Activated CD8-positive, alpha-beta memory T cell treated with anti-CD3 and anti-CD28 coated beads for 1 hour (primary cell): ENCODE results near the gene STK10.
"Not testable (repeated sequence)": the region's sequence is repeated elsewhere in the genome, so short reads cannot be mapped to it uniquely, and the experiment has no call there.

Experiments used
- DNase-seq, 2 donors: peaks; one replicate each; pipeline ENCODE4 v3.0.0-alpha.2; 2020; ENCODE audit warnings: low read depth in 1 of 2; ENCODE audit errors: extremely low read depth in 1 of 2

The STK10 gene

DNA sequence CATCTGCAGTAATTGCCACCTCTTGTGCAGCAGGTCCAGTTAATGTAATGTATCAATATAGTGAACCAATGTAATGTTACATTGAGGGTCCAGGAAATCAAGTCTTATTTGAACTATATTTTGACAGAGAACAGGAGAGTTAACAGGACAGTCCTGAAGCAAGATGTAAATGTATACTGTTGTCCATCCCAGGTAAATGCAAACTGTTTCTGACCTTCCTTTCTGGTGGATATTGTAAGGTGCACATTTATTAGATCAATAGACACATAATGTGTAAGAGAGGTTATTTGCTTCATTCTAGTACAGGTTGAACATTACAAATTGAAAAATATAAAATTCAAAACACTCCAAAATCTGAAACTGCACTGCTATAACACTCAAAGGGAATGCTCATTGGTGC, 158.1 kb downstream of the STK10 start:
- DNase-seq: no peak

DNA sequence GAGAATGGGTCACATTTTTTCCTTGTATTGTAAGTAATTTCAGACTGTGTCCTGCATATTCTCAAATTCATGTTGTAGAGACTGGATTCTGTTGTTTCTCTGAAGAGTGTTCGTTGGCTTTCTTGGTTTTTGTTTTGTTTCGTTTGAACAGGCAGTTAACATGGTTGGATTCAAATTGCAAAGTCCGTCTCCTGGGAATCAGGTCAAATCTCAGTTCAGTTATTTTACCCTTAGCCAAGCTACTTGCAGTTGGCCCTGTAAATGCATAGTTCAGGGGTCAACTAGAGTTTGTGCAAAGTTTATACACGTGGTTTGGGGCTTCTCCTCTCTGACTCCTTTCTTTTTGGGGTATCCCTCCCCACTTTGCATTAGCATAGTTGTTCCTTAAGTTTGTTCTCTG, 159.9 kb downstream of the STK10 start:
- DNase-seq: no peak

DNA sequence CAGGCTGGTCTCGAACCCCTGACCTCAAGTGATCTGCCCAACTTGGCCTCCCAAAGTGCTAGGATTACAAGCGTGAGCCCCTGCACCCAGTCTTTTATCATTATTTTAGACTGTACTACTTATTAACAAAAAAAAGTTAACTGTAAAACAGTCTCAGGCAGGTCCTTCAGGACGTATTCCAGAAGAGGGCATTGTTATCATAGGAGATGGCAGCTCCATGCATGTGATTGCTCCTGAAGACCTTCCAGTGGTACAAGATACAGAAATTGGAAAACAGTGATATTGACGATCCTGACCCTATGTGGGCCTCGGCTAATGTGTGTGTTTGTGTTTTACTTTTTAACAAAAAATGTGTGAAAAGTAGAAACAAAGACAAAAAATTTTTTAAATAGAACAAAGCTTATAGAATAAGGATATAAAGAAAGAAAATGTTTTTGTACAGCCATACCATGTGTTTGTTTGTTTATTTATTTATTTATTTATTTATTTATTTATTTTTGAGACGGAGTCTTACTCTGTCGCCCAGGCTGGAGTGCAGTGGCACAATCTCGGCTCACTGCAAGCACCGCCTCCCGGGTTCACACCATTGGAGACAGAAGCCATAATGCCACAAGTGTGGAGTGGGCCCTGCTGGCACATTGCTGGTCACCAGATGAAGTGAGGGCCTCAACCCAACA, 167.8 kb downstream of the STK10 start:
- DNase-seq: not testable (repeated sequence)

DNA sequence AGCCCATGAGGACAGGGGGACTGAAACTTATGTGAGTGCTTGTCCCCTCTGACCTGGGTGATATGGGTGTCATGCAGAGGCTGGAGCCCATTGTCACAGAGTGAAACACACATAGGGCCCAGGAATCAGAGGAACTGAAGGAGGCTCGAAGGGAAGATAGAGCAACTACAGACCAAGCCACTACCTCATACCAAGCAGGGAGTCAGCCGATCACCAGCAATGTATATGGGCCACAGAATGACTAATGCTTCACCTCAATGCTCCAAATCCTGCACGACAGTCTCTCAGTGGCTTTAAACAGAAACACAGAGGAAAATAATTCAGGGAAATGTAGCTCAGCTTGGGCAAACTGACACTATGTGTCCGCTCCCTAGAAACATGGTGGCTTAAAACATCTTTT, 172.7 kb downstream of the STK10 start:
- no peak for DNase-seq

DNA sequence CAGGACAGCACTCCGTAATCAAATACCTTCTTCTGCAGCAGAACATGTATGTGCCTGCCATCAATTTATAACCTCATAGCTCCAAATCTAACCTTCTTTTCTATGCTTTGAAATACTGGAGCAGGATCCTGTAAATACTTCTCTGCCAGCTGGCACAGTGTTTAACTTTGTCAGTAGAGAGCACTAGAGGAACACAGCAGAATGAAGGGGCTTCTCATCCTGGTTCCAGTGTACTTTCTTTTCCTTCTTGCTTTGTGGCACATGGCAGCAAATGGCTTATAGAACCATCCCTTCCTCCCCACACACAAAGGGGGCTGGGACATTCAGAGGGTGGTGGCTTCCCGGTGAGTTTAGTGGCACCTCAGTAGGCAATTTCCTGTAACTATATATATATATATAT, 177.7 kb downstream of the STK10 start:
- DNase-seq: no peak

DNA sequence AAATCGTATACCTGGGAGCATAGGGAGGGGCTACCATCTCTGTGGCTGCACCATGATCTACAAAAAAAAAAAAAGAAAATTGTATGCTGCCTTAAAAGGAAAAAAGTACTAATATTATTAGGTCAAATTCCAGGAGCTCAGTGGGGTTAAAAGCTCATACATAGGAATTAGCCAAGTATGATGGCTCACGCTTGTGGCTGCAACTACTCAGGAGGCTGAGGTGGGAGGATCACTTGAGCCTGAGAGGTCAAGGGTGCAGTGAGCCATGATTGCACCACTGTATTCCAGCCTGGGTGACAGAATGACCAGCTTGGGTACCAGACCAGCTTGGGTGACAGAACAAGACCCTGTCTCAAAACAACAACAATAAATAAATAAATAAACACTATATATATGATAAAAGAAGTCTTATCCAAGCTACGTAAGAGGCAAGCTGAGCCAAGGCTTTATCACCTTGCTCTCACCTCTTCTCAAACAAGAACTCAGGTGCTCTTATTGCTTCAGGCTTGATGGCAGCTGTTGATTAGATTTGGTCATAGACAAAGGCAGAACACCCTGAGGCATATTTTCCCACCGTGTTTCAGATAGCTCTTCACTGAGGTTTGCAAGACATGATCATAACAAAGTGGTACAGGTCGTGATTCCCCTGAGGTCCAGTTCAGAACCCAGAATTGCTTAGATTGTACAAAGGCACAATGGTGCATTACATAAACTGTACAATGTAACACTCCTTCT, 178.3 kb downstream of the STK10 start:
- DNase-seq: no peak

DNA sequence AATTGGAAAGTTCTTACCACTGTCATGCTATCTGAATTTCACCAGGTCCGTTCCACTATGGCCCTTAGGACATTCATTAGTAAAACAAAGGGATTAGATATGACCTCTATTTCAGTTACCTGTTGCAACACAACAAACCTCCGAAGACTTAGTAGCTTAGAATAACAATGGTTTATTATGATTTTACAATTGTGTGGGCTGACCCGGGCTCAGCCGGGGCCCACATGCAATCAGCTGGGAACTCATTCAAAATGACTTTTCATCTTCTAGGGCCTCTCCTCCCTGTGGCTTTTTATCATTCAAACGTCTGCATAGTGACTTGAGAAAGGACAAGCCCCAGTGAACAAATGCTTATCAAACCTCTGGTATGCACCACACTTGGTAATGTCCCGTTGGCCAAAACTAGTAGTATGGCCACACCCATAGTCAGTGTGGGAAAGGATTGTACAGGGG, 179.3 kb downstream of the STK10 start:
- DNase-seq: no peak

DNA sequence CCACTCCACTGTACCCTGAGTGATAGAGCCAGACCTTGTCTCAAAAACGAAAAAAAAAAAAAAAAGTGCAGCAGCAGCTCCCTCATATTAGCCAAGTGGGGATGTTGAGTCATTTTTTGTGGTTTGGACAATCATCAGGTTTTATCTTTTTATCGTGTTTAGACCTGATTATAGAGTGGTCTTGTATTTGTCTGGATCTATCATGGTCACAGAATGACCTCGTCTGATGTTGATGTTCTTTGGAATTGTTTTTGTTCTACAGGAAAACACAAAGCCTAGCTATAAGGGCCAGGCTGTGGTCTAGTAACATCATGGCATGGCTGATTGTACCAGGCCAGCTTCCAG, 179.9 kb downstream of the STK10 start:
- no peak for DNase-seq

DNA sequence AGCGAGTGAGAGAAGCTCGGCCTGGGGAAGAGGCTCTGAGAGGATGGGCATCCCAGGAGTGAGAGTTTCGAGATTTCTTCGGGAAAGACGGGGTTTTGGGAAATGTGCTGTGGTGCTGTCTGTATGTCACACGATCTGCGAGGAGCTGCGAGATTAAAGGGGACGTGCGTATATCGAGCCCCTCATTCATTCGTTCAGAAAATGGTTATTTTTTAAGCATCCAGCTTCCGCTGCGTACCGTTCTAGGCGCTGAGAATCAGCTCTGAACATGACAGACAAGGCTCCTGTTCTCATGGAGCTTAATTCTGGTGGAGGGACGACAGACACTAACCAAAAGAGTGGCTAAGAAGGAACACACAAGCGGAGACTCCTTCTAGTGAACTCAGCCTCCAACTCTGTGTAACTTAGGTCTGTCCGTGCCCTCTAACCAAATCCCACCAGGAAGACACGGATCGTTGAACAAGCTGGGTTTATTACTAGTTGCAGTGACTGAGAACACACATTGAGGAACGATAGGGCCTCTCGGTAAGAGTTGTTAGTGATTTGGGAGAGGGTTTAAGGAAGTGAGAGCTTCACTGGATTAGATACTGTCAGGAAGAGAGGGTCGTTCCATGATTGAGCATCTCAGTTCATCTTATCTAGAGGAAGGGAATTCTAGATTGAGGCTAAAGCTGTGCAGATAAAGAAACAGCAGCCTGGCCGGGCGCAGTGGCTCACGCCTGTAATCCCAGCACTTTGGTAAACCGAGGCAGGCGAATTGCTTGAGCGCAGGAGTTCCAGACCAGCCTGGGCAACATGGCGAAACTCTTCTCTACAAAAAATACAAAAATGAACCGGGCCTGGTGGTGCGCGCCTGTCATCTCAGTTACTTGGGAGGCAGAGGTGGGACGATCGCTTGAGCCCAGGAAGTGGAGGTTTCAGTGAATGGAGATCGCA, 180.6 kb downstream of the STK10 start:
- no peak for DNase-seq

DNA sequence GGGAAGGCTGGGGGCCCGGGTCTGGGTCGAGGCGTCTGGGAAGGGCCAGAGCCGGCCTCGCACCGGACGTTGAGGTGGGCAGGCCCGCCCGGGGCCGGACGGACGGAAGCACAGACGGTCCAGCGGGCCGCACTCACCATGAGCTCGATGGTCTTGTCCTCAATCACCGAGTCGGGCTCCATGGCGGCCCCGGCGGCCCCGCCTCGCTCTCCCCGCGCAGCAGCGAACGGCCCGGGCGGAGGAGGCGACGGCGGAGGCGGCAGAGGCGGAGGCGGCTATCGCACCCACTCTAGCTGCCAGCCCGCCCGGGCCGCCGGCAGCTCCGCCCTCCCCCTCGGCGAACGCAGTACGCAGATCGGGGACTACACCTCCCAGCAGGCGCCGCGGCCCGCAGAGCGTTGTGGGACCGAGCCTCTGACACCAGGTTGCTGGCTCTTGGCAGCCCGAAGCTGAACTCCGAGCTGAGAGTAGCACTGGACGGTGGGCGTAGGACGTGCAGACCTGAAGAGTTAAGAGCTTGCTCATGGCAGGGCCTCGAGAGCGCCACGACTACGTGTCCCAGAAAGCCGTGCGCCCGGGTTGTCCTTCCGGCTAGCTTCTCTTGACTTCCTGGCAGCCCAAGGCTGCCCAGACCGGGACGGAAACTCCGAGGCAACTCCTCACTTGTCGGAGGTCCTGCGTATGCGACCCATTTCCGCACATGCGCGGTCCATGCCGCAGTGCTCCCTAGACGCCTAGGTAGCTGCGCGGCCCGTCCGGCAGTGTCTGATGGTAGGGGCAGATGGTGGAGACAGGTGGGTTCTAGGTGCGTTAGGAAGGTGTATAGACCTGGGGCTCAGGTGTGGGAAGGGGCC, 181.5 kb downstream of the STK10 start, which contains the start of gene FBXW11:
TSS of gene FBXW11 (minus strand) at position 318 of the 854 bp plus-strand sequence. CDS start at position 182, 136 bp downstream.
- peak; percentile 88 to 93 for DNase-seq

DNA sequence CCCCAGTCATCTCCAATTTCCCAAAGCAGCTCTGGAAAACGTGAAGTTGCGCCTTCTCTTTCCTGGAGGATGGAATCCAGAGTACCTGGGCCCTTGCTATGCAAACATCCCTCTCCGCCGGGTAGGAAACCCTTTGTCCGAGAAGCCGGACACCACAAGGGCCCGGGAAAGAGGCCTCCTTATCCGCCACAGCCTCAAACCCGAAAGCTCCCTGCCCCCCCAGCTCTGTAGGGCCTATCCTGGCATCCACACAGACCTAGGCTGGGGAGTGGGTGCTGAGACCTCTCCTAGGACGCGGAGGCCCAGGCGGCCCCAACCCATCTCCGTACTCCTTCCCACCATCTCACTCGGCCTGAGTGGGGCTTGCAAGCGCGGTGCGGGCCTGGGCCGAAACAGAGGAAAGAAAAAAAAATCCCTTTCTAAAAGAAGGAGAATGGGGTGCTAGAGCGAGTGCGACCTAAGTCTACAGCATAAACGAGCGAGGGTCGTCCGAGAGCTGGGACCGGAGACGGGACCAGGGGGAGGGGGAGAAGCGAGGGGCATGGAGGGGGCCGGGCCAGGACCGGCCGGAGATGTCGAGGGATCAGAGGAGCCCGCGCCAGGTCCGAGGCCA, 182.2 kb downstream of the STK10 start:
- peak in 1 of 2 donors; percentile 11 for DNase-seq

DNA sequence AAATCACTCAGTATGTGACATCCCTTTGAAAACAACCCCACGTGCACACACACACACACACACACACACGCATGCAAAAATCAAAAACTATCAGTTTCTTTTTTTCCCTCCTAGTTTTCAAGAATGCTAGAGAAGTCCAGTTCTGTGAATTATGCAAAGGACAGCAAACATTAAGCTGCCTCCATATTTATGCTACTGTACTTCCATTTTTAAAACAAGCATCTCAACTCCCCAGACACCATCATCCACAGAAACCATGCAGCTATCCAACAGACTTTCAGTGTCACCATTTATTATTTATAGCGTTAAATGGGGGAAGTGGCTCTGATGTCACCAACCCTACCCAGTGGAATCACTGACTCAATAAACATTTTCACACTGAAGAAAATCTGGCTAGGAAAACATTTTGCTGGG, 183.2 kb downstream of the STK10 start:
- no peak for DNase-seq

DNA sequence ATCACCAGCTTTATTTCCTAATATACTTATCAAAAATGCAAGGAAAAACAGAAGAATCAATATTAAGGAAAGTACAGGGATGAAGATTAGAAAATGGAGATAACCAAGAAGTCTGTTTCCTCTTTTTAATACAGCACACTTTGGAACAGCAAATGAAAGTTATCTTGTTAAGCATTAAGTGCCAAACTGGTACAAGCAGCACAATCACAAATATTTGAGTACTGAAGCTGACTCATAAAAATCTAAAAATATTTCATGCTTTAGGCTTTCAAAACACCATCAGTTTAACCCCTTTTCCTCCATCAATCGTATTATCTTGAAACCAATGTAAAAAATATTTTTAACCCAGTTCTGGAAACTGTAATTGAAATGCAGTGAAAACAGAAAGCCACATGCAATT, 184.3 kb downstream of the STK10 start:
- no peak for DNase-seq

DNA sequence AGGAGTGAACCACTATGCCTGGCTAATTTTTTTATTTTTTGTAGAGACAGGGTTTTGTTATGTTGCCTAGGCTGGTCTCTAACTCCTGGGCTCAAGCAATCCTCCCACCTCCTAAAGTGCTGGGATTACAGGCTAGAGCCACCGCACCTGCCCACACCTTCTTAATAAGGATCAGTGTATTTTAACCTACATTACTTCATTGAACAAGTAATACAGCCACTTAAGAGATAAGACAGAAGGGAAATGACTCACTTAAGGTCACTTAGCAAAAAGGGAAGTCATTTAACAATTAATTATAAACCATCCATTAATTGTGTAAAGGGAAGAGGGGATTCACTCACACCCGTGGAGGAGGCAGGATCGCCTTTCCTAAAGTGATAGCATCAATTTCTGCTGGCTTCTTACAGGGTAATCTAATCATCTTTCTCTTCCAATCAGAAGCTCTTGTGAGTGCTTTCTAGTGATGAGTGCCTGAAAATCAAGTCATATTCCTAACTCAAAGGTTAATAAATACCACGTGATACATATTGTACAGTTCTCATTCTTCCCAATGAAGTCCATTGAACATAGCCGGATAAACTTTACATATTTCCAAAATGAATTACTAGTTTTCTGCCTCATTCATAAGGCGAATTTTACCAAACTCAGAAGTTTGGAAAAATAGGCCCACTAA, 185.0 kb downstream of the STK10 start:
- no peak for DNase-seq

DNA sequence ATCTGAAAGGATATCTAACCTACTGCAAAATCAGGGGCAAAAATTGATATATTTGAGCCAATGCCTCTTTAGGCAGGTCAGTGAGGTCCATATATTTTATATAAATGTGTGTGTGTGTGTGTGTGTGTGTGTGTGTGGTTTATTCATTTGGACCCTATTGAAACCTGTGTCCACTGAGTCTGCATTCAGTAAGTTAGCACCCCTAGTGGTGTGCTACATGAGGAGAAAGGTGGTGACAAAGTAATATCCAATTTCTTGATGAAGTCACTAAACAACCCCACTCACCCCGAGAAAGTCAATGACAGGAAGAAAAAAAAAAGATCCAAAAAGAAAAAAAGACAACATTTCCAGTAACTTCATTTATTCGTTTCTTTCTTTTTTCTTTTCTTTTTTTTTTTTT, 185.7 kb downstream of the STK10 start:
- DNase-seq: no peak

DNA sequence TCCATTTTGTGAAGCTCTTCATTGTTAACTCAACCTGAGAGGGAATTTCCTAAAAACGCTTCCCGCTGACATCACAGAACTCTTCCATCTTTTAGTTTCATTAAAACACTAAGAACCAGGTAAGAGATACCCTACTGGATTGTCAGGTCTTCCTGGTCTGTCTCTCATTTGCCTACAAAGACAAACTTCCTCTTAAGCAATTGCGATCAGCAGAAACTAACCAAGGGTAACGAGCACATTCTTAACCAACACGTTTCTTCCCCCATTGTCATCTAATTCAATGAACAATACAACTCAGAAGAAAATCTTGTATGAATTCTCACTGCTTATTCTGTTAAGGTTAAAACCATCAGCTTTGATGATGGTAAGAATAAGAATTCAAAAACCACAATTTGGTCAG, 188.1 kb downstream of the STK10 start:
- DNase-seq: no peak

DNA sequence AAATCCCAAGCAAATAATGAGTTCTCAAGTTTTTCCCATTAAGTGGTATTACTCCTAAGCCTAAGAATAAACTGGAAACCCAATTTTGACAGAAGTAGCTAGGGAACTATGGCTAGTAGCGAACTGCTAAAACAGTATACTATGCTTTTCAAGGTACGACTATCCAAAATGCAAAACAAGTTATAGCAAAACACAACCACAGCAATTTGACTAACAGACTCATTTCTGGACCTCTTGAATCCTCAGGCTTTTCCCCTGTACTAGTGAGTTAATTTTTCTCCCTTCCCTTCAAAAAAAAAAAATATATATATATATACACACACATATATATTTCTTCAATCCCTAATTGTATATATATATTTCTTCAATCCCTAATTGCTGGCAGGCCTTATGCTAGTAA, 188.9 kb downstream of the STK10 start:
- no peak for DNase-seq

DNA sequence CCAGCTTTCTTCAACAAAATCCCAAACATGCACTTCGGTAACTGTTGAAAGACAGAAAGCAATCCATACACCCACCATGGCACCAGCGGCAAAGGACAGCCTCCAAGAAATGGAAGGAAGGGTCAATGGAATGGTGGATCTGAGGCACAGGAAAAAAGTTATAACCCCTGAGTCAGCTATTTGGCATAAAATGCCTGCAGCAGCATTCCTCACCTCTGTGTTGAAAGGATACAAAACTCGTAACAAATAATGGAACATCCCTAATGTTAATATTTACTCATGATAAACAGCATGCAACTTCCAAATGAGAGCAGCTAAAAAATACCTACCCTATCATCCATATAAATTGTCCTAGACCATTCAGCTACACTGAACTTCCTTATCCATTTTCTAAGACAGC, 191.0 kb downstream of the STK10 start:
- DNase-seq: no peak

DNA sequence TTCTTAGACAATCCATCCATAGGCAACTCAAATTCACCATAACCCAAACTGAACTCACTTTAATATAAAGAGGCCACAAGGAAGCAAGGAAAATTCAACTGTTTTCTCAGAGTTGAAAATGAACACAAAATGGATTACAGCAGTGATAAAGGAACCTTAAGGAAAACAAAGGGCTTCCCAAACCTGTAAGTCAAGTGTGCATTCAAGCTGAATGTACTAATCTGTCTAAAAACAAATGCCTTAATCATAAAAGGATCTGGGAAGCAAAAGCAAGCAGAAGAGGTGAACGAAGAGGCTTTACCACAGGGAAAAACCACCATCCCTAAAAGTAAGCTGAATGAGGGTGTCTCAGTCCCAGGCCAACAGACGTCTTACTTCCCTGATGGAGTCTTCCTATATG, 195.2 kb downstream of the STK10 start:
- no peak for DNase-seq

DNA sequence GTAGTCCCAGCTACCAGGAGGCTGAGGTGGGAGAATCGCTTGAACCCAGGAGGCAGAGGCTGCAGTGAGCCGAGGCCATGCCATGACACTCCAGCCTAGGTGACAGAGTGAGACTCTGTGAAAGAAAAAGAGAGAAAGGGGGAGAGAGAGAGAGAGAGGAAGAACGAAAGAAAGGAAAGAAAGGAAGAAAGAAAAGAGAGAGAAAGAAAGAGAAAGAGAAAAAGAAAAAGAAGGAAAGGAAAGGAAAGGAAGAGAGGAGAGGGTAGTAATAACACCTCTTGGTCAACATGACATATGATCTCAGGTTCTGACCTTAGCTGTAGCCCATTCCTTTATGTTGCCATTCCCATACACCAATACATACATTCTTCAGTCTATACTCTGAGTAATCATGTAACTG, 195.7 kb downstream of the STK10 start:
- DNase-seq: no peak
